A172 (cell line): ENCODE results near the gene CREB3L2. TPM values are rescaled to one million over a fixed set of nuclear protein-coding genes. Genes with fewer than 3 reads are reported as not detected.

Experiments used
- DNase-seq: peaks from one replicate; pipeline ENCODE4 v3.0.0-alpha.2; 2015; ENCODE audit warnings: low spot score
- total RNA-seq: library from RNA; depleted of rRNA; stranded (reverse); fragments of >200 nt; shearing (Covaris generic); gene quantifications from 2 replicates; pipeline ENCODE4 v1.2.3, GENCODE V29; 2014

CREB3L2 gene
- total RNA-seq, 1 experiment from 2014 or later = 5.5 TPM

- no peak for DNase-seq
Observed at GRCh38 chr7:137873524-137873923, 128.4 kb downstream of the CREB3L2 start.

- DNase-seq = no peak
Observed at GRCh38 chr7:137871170-137871915, 130.5 kb downstream of the CREB3L2 start.

GRCh38 chr7:137870684-137871083 is 131.2 kb downstream of the CREB3L2 start:
- DNase-seq = no peak

DNA sequence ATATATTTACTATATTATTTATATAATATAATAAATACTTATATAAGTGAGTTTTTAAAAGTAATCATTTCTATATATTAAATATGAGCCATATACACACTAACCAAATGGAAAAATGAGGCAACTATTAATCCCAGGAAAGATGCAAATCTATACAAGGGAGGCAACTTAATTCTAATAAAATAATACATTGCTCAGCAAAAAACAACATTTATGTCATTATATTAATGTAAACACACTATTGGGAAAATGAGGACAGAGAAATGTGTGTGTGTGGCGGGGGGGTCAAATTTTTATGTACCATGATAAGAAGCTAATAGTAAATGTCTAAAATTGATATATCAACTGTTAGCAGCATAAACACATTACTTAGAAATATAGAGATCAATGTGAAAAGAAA is 131.8 kb downstream of the CREB3L2 start:
- no peak for DNase-seq

- no peak for DNase-seq
Observed at GRCh38 chr7:137869260-137869659, 132.6 kb downstream of the CREB3L2 start.

DNA sequence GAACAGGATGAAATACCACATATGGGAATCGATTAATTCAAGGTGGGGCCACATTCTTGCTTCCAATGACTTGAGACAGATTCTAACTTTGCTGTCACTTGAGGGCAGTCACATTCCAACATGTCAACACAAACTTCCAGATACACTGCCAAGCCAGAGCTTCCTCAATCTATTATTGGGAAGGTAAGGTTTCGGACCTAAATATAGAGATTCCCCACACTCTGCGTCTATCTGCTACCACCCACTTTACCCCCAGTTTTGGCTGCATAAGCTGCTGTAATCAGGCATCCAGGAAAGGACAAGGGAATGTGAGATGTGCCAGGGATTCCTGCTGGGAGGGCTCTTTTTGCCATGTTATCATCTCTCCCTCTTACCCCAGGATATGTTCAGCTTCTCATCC is 134.6 kb downstream of the CREB3L2 start:
- DNase-seq = no peak

DNA sequence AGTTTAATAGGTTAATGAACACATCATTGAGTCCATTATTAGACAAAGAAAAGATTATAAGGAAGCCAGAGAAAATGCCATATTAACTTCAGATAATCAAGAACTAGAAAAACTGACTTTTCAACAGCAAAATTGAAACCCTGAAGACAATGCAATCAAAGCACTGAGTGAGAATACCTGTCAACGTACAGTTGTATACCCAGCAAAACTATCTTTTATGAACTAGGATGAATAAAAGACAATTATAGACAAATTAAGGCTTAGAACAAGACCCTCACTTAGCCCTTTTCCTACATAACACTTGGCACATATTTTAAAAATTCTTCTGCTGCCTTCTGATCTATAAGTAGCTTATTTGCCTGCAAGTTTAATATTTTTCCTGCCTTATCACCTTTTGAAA is 136.1 kb downstream of the CREB3L2 start:
- DNase-seq = no peak

DNA sequence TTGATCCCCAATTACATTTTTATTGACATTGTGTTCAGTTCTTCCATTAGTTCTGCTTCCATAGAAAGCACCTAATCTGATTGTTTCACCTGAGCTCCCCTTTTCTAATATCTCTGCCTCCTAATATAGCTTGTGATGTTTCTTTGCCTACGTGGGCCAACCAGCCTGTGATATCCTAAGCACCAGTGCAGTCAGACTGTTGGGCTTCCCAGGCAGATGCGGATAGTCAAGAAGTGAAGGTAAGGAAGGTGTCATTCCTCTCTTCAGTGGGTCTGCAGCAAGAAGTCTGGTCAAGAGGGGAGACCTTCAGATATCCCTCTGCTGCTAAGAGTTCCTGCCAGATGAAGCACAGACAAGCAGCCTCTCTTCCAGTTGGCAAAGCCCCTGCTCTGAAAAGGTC is 138.9 kb downstream of the CREB3L2 start:
- DNase-seq = no peak

DNA sequence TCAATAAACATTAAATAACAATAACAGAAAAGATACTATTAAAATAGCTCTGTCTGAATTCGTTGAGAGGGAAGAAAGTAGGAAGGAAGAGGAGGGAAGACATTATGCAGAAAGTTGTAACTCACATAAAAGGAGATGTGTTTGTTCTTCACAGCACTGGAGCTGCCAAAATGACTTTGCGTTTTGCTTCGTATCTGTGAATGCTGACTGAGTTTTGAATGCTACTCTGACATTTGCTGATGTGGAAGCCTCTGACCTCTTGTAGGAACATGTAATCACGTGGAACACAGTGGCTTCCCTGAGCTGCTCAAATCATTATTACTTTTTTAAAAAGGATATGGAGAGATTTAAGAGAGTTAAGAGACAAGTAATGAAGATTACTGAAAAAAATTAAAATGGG is 139.5 kb downstream of the CREB3L2 start:
- no peak for DNase-seq

DNA sequence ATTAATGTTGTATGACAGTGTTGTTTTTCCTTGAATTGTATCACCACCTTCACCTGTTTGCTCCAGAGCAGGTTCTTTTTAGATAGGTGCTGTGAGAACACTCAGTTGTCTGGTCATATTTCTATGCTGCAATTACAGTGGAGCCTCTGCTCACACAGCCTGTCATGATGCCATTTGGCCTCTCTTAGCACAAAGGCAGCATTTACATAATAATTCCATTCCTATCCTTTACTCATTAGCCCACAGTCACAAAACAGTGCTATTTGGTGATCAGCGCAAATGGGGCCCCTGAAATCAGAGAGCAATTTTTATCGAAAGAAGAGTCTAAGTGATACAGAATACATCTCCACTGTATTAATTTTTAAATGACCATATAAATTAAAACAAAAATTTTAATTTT is 141.3 kb downstream of the CREB3L2 start:
- DNase-seq = no peak

- DNase-seq = no peak
Observed at GRCh38 chr7:137853053-137853452, 148.8 kb downstream of the CREB3L2 start.

GRCh38 chr7:137852108-137852507 is 149.8 kb downstream of the CREB3L2 start:
- no peak for DNase-seq

- no peak for DNase-seq
Observed at GRCh38 chr7:137850972-137851945, 150.6 kb downstream of the CREB3L2 start.

- DNase-seq = no peak
Observed at GRCh38 chr7:137850571-137850970, 151.3 kb downstream of the CREB3L2 start.

- no peak for DNase-seq
Observed at GRCh38 chr7:137848095-137848494, 153.8 kb downstream of the CREB3L2 start.

GRCh38 chr7:137847568-137848050 is 154.3 kb downstream of the CREB3L2 start:
- DNase-seq = no peak

- DNase-seq = no peak
Observed at GRCh38 chr7:137846827-137847567, 154.9 kb downstream of the CREB3L2 start, which contains the start of gene DGKI. DGKI (minus strand) TSS chr7:137846974.

DNA sequence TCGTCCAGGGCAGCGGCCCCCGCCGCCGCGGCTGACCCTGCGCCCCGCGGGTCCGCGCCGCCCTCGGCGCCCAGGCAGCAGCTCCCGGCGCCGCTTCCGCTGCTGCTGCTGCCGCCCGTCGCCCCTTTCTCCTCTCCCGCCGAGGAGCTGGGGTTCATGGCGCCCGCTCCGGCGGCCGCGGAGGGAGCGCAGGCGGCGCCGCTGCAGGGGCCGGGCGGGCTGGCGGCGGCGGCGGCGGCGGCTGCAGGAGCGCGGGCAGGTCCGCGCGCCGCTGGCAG is 155.4 kb downstream of the CREB3L2 start:
- DNase-seq = no peak

DNA sequence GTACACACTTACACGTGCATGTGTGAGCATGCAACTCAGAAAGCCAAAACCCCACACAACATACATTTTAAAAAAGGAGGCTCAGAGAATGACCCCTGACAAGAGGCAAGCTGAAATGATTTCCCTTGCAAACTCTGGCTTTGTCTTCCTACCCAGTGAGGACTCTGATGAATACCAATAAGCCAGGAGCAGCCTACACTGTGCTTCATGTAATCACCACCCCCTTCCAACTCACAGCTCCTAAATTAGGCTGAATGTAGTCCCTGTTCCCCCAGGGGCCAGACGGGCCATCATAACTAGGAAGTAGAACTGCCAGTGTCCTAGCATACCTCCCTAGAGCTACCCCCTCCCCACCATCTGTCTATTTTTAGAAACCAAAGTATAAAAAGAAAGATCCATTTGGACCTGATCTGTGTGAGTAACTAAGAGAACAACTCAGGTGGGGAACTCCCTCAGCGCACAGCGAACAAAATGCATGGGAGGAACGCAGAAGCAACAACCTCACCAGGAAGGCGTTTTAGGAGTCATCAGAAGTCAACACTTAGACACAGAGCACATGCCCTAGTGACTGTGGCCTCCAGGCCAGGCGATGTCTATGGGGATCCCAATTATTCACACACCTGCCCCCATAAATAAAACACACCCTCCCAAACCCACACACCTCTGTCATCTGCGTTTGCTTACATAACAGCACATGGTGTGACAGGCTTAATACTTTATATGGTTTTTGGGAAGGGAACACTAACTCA is 157.0 kb downstream of the CREB3L2 start:
- DNase-seq = no peak

DNA sequence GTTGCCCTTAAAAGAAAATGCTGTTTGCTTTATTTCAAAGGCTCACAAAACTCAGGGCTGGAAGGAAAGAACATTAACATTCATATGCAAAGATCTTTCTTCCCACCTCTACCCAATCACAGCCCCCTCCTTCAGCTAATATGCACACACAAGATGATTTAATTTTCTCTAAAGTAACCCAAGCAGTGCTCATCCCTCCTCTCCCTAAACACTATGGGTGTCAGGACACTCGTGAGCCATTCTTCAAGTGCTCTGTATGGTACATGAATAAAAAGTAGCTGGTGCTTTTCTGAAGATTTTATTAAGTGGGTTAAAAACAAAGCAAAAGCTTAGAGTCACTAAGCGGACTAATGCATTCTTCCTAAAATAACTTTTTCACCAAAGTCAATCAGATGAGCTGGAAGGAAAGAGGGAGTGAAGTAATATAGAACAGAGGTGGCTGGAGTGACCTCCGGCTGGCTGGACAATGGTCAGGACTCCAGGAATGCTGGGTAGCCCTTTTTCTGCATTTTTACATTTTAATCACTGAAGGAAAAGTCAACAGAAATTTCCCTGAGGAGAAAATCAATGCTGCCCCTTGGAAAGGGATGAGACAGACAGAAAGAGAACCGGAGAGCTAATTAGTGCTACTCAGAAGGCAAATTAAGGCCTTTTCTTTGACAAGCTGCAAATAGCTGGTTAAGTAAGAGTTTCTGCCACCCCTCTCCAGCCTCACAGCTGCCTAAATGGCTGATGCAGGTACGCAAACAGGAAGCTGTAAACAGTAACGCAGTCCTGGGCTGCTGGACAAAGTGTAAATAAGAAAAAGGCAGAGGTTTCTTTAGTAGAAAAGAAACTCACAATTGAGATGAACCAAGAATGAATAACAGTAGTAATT is 161.7 kb downstream of the CREB3L2 start:
- DNase-seq = no peak
